ENCODE results near the gene SYT1.
A peak's percentile ranks its signal among the peaks of the same experiment; 100 is the strongest.

The SYT1 gene

DNA sequence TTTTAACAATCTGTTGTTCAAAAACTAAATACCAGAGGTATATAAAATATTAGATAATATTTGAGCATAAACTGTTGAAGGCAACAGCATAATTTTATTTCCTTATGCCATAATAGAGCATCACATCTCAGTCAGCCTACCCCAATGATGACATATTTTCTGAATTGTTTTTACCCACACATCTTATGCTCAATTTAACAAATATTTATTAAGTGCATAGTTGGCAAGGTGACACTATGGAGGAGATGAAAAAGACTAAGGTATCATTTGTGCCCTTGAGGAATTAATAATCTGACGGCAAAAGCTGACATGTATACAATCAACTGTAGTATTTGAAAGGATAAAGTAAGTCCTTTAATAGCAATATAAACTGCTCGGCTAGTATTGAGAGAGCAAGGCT lies 102.4 kb downstream of the SYT1 start:
- no peak for DNase-seq (ENCODE audit: low read depth in 1 of 2, low spot score in 1 of 2)
- no peaks in the 10 kb centered on the region for H3K27me3 ChIP-seq (ENCODE audit: insufficient read depth, poor library complexity, severe bottlenecking)
- TF ChIP-seq GABPA (IDR thresholded peaks at IDR 0.05; ENCODE audit: low read depth) (no peak), SPI1 (IDR thresholded peaks at IDR 0.05; ENCODE audit: borderline replicate concordance, low read depth) (no peak), POLR2AphosphoS5 (IDR thresholded peaks at IDR 0.05; ENCODE audit: low read depth) (no peak)
- TF ChIP-seq, protein P1, sequence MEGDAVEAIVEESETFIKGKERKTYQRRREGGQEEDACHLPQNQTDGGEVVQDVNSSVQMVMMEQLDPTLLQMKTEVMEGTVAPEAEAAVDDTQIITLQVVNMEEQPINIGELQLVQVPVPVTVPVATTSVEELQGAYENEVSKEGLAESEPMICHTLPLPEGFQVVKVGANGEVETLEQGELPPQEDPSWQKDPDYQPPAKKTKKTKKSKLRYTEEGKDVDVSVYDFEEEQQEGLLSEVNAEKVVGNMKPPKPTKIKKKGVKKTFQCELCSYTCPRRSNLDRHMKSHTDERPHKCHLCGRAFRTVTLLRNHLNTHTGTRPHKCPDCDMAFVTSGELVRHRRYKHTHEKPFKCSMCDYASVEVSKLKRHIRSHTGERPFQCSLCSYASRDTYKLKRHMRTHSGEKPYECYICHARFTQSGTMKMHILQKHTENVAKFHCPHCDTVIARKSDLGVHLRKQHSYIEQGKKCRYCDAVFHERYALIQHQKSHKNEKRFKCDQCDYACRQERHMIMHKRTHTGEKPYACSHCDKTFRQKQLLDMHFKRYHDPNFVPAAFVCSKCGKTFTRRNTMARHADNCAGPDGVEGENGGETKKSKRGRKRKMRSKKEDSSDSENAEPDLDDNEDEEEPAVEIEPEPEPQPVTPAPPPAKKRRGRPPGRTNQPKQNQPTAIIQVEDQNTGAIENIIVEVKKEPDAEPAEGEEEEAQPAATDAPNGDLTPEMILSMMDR (IDR thresholded peaks at IDR 0.05; ENCODE audit: insufficient read depth, low read length) = no peak
- TF ChIP-seq, protein P2, sequence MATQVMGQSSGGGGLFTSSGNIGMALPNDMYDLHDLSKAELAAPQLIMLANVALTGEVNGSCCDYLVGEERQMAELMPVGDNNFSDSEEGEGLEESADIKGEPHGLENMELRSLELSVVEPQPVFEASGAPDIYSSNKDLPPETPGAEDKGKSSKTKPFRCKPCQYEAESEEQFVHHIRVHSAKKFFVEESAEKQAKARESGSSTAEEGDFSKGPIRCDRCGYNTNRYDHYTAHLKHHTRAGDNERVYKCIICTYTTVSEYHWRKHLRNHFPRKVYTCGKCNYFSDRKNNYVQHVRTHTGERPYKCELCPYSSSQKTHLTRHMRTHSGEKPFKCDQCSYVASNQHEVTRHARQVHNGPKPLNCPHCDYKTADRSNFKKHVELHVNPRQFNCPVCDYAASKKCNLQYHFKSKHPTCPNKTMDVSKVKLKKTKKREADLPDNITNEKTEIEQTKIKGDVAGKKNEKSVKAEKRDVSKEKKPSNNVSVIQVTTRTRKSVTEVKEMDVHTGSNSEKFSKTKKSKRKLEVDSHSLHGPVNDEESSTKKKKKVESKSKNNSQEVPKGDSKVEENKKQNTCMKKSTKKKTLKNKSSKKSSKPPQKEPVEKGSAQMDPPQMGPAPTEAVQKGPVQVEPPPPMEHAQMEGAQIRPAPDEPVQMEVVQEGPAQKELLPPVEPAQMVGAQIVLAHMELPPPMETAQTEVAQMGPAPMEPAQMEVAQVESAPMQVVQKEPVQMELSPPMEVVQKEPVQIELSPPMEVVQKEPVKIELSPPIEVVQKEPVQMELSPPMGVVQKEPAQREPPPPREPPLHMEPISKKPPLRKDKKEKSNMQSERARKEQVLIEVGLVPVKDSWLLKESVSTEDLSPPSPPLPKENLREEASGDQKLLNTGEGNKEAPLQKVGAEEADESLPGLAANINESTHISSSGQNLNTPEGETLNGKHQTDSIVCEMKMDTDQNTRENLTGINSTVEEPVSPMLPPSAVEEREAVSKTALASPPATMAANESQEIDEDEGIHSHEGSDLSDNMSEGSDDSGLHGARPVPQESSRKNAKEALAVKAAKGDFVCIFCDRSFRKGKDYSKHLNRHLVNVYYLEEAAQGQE (IDR thresholded peaks at IDR 0.05; ENCODE audit: insufficient replicate concordance, low read depth) = no peak
- no peak overlapping the region for H3K4me3 ChIP-seq (replicated peaks; ENCODE audit: insufficient read depth, low read length)
- H3K27ac ChIP-seq (replicated peaks) = no peak overlapping the region

DNA sequence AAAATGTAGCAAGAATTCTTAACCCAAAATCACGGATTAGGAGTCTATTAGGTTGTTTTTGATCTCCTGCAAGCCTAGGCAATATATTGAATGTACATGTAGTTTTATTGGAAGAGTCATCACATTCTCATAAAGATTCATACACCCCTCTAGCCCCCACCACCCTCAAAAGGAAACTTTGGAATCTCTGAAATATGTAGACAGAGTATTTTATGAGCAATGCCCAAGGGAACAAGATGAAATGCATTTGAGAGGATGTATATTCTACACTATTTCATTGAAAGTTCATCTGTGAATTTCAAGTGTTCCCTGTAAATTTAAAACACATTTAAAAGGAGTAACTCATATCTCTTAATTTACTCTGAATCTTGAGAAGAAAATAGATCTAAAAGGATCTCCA lies 103.7 kb downstream of the SYT1 start:
- H3K27ac ChIP-seq (replicated peaks) = no peak overlapping the region
- H3K4me3 ChIP-seq (replicated peaks; ENCODE audit: insufficient read depth, low read length) = no peak overlapping the region
- TF ChIP-seq POLR2AphosphoS5 (IDR thresholded peaks at IDR 0.05; ENCODE audit: low read depth) = no peak
- no peaks in the 10 kb centered on the region for H3K27me3 ChIP-seq (ENCODE audit: insufficient read depth, poor library complexity, severe bottlenecking)
- DNase-seq (ENCODE audit: low read depth in 1 of 2, low spot score in 1 of 2) = no peak

DNA sequence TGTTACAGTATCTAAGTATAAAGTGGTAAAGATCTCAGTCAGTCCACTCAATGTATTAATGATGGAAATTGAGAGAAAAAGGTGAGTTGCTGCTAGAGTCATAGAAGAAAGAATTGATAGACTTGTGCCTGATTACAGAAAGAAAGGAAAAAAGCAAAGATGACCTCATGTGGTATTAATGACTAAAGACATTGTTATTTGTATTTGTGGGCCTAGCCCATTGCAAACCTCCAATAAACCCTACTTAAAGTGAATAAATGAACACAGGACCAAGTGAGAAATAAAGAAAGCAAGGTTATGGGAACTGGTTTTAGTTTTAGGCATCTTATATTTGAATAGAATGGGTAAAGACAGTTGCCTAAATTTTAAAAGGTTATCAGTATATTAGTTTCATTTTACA lies 105.5 kb downstream of the SYT1 start:
- no peak overlapping the region for H3K4me3 ChIP-seq (replicated peaks; ENCODE audit: insufficient read depth, low read length)
- TF ChIP-seq, protein P1 (IDR thresholded peaks at IDR 0.05; ENCODE audit: insufficient read depth, low read length) = no peak
- H3K27ac ChIP-seq (replicated peaks) = no peak overlapping the region
- DNase-seq (ENCODE audit: low read depth in 1 of 2, low spot score in 1 of 2) = no peak
- no peaks in the 10 kb centered on the region for H3K27me3 ChIP-seq (ENCODE audit: insufficient read depth, poor library complexity, severe bottlenecking)

DNA sequence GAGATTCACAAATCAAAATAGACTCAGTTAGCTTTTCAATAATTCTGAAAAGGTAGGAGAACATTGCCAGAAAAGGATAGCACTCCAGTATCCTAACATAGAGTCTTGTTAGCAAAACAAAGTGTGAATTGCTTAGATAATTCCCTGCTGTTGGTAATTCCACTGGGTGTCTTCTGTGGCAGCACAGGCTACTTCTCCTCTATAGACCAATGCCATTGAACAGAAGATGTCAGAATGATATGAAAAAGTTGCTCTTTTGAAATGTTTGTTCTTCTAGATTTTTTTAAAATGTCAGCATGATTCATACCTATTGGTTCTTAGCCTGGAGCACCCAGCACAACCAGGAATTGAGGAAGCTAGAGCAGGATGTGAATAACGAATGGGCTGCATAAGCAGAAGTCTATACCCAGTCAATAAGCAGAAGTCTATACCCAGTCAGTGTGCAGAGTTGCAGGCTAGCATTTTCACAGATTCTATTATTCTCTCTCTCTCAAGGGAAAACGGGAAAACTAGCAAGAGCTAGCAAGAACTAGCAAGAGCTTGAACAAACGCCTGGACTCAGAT lies 112.8 kb downstream of the SYT1 start:
- TF ChIP-seq POLR2AphosphoS5 (IDR thresholded peaks at IDR 0.05; ENCODE audit: low read depth) (no peak), SPI1 (IDR thresholded peaks at IDR 0.05; ENCODE audit: borderline replicate concordance, low read depth) (peak; percentile 21; the same call in 1 of the 2 replicates), GABPA (IDR thresholded peaks at IDR 0.05; ENCODE audit: low read depth) (no peak)
- TF ChIP-seq, protein P1 (IDR thresholded peaks at IDR 0.05; ENCODE audit: insufficient read depth, low read length) = no peak
- TF ChIP-seq, protein P2 (IDR thresholded peaks at IDR 0.05; ENCODE audit: insufficient replicate concordance, low read depth) = no peak
- DNase-seq (ENCODE audit: low read depth in 1 of 2, low spot score in 1 of 2) = peak in 1 of 2 experiments; percentile 6
- Histone ChIP-seq H3K27me3 (ENCODE audit: insufficient read depth, poor library complexity, severe bottlenecking) (no peaks in the 10 kb centered on the region), H3K27ac (replicated peaks) (no peak overlapping the region), H3K4me3 (replicated peaks; ENCODE audit: insufficient read depth, low read length) (no peak overlapping the region)
